Left lung (tissue), 10 donors: ENCODE data around the gene GRIK3. TPM values are rescaled to one million over a fixed set of nuclear protein-coding genes. Genes with fewer than 3 reads are reported as not detected.

Experiments used
- ATAC-seq: fragments of 200-7000 bp; cut with Tn5 transposase; one replicate; pipeline ENCODE4 v1.9.1; 2020; ENCODE audit warnings: moderate library complexity
- DNase-seq, 4 donors: peaks; one replicate each; pipeline ENCODE4 v3.0.0-alpha.2; 2013 to 2020
- H3K27ac ChIP-seq, 2 donors: fragments of 200-600 bp; sonication (generic) in 1 of 2; one replicate each; pipeline versions ENCODE4 v1.5.0 to v1.8.0; 2020 to 2021
- H3K27me3 ChIP-seq, 2 donors: fragments of 200-600 bp; sonication (generic) in 1 of 2; one replicate each; pipeline versions ENCODE4 v1.5.0 to v1.8.0; 2020 to 2021
- H3K36me3 ChIP-seq, 2 donors: fragments of 200-600 bp; sonication (generic) in 1 of 2; one replicate each; pipeline versions ENCODE4 v1.5.0 to v1.8.0; 2020 to 2021
- H3K4me1 ChIP-seq, 2 donors: fragments of 200-600 bp; one replicate each; pipeline ENCODE4 v1.8.0; 2021
- H3K4me3 ChIP-seq, 2 donors: fragments of 200-600 bp; sonication (generic) in 1 of 2; one replicate each; pipeline versions ENCODE4 v1.5.0 to v1.8.0; 2020 to 2021; ENCODE audit warnings: mild to moderate bottlenecking in 1 of 2
- H3K9me3 ChIP-seq, 2 donors: fragments of 200-600 bp; sonication (generic) in 1 of 2; one replicate each; pipeline versions ENCODE4 v1.5.0 to v1.8.0; 2020 to 2021
- intact Hi-C, 2 donors: fragments of 100-400 bp; cut with DNase I; formaldehyde crosslinking; loops; one replicate each; pipeline versions ENCODE4 v1.11.2 to v1.14.2; 2022
- polyA plus RNA-seq, 6 donors: library from polyadenylated mRNA; unstranded; fragments of 120-200 nt; gene quantifications; one replicate each; pipeline ENCODE4 v1.2.1, GENCODE V29; 2013; ENCODE audit not compliant: insufficient read length in 6 of 6
- total RNA-seq, 2 donors: library from RNA; stranded (reverse); fragmentation: NEBNext Ultra II Directional; extraction: Animal tissue kit (Norgen Biotek cat#: 25700); gene quantifications; one replicate each; pipeline ENCODE4 v1.2.1, GENCODE V29; 2021
- TF ChIP-seq, protein P1 (sequence below), 2 donors: fragments of 200-600 bp; sonication (generic) in 1 of 2; IDR thresholded peaks; one replicate each; pipeline versions ENCODE4 v1.5.0 to v1.8.0; 2021; ENCODE audit warnings: antibody characterized with exemption in 2 of 2
- donor health status: DM: no; HTN: yes; CAD: no.
- donor health status: DM: no; HTN: no; CAD: no.

Gene GRIK3
- total and polyA plus RNA-seq, 8 donors = 0.18 to 1.2 (median 0.48) TPM; not detected in 1

DNA sequence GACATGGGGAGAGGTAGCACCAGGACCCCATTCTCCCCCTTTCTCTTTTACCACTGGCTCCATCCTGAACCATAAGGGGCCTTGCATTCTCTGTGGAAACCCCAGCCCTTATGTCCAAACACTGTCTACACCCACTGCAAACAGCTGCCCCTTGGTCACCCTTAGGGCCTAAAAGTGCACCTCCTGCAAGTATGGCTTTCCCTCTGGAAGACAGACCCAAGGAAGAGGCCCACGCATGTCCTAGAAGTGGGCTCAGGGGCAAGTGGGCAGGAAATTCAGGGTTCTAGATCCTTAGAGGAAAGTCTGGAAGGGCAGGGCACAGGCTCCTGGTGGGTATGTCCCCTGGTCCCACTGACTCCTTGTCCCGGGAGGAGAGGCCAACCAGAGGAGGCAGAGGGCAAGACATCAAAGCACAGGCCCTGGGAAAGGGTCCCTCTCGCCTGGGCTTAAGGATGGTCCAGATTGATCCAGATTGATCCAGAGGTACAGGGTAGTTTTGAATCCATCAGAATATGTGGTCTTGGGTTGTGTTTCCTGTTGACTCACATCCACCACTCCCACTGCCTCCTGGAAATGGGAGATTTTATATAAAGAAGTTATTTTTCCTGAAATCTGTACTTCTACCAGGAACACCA, 150.9 kb downstream of the GRIK3 start:
- Histone ChIP-seq H3K27me3 (peaks cover 0 to 2% of the 10 kb centered on the region in 2 donors), H3K4me1 (no peaks in the 10 kb centered on the region), H3K9me3 (no peaks in the 10 kb centered on the region), H3K4me3 (no peak overlapping the region), H3K36me3 (no peaks in the 10 kb centered on the region), H3K27ac (no peak overlapping the region)
- TF ChIP-seq, protein P1, sequence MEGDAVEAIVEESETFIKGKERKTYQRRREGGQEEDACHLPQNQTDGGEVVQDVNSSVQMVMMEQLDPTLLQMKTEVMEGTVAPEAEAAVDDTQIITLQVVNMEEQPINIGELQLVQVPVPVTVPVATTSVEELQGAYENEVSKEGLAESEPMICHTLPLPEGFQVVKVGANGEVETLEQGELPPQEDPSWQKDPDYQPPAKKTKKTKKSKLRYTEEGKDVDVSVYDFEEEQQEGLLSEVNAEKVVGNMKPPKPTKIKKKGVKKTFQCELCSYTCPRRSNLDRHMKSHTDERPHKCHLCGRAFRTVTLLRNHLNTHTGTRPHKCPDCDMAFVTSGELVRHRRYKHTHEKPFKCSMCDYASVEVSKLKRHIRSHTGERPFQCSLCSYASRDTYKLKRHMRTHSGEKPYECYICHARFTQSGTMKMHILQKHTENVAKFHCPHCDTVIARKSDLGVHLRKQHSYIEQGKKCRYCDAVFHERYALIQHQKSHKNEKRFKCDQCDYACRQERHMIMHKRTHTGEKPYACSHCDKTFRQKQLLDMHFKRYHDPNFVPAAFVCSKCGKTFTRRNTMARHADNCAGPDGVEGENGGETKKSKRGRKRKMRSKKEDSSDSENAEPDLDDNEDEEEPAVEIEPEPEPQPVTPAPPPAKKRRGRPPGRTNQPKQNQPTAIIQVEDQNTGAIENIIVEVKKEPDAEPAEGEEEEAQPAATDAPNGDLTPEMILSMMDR (IDR thresholded peaks at IDR 0.05) = no peak
- intact Hi-C loops = no loop called here
- DNase-seq (no peak), ATAC-seq (no peak)

DNA sequence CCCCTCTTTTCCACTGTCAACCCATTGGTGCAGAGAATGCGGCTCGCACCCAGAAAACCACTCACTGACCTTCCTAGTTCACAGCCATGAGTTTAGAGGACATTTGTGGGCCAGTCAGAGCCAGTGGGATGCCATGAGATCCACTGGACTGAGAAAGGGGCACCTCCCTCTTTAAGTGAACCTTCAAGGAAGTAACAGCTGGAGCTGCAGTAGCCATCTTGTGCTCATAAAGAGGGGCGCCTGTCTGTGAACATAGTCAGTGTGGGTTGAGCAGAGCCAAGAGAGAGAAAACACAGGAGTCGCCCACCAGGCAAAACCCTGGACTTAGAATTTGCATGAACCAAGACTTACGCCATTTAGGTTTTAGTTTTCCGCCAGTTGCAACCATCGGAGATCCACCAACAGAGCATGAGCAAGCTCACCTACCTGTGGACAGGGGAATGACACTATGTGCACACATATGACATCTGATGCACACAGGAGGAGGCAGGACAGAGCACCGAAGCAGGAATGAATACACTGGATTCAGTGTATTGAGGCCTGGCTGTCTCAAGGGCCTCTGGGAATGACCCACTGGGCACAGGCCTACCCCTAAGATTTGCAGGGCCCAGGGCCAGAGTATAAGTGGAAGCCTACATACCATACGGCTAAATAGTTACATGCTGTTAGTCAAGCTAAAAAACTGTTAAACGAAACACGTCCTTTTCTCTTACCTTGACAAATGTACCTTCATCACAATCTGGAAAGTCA, 151.6 kb downstream of the GRIK3 start:
- ATAC-seq = no peak
- intact Hi-C loops = no loop called here
- H3K4me1 ChIP-seq = no peaks in the 10 kb centered on the region
- H3K36me3 ChIP-seq = no peaks in the 10 kb centered on the region
- no peaks in the 10 kb centered on the region for H3K9me3 ChIP-seq
- no peak for DNase-seq
- H3K4me3 ChIP-seq = no peak overlapping the region
- TF ChIP-seq, protein P1 (IDR thresholded peaks at IDR 0.05) = no peak
- H3K27ac ChIP-seq = no peak overlapping the region
- no peaks in the 10 kb centered on the region for H3K27me3 ChIP-seq

DNA sequence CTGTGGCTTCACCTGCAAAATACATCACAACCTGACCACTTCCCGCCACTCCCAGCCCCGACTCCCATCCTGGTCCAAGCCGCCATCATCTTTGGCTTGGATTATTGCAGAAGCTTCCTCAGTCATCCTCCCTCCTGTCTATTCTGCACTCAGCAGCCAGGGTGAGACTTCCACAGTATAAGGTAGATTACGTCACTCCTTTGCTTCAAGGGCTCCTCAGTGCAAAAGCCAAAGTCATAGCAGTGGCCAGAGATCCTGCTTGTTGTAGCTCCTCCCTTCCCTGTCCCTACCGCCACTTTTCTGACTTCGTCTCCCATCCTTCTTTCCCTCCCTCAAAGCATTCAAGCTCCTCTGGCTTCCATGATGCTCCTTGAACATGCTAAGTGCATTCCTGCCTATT, 152.8 kb downstream of the GRIK3 start:
- intact Hi-C loops = no loop called here

DNA sequence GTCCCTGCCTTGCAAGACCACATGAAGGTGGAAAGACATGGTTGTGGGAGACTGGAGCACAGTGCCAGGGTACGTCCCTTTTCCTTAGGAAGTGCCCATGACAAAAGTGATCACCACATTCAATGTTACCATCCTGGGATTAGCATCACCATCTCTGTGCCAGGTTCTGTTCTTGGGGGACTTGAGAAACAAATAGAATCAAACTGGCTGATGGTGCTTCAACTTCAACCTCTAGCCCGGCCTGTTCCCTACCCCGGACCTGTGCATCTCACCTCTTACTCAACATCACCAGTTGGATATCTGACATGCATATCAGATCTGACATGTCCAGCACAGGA, 153.3 kb downstream of the GRIK3 start:
- Histone ChIP-seq H3K4me3 (no peak overlapping the region), H3K27me3 (peaks cover 0 to 11% of the 10 kb centered on the region in 2 donors), H3K9me3 (no peaks in the 10 kb centered on the region), H3K36me3 (no peaks in the 10 kb centered on the region), H3K4me1 (no peaks in the 10 kb centered on the region), H3K27ac (no peak overlapping the region)
- intact Hi-C loops = no loop called here
- TF ChIP-seq, protein P1 (IDR thresholded peaks at IDR 0.05) = no peak
- DNase-seq (no peak), ATAC-seq (no peak)

More for the DNA sequence above, 152.8 kb downstream of the GRIK3 start:
- no peaks in the 10 kb centered on the region for H3K4me1 ChIP-seq
- no peaks in the 10 kb centered on the region for H3K36me3 ChIP-seq
- no peaks in the 10 kb centered on the region for H3K9me3 ChIP-seq
- peaks cover 0 to 6% of the 10 kb centered on the region in 2 donors for H3K27me3 ChIP-seq
- H3K27ac ChIP-seq = no peak overlapping the region
- TF ChIP-seq, protein P1 (IDR thresholded peaks at IDR 0.05) = no peak
- ATAC-seq (no peak), DNase-seq (no peak)
- no peak overlapping the region for H3K4me3 ChIP-seq

DNA sequence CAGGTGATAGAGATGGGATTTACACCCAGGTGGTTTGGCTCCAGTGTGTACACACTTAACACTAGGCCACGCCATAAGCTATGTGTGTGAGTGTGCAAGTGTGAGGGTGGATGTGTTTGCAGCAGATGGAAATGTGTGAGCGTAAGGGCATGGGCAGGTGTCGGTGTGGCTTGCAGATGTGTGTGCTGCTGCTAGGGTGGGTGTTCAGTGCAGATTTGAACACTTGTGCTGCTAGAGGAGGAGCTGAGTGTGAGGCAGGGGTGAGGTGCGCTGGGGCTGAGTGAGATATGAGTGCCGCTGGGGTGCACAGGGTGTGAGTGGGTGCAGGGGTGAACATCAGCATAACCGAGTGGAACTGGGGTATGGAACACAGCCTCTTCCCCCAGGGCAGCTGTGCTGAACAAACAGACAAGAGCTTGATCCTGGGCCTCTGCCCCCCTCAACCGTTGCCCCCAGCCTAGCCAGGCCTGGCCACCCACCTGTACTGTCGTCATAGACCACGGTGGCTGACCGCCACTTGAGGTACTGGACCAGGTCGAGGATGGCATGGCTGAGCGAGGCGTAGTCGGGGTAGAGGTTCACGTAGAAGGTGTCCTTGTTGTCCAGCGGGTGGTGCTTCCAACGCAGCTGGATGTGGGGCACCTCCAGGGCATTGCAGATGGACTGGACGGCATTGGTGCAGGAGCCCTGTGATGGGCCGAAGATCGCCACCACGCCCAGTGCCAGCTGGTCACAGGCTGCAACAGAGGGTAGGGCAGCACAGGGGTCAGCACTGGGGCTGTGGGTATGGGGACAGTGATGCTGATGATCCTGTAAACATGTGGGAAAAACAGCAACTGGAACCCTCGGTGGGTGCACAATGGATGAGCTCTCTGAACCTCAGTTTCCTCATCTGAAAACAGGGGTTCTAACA, 153.9 kb downstream of the GRIK3 start:
- intact Hi-C loops = no loop called here
- no peak for DNase-seq
- Histone ChIP-seq H3K27me3 (peaks cover 0 to 17% of the 10 kb centered on the region in 2 donors), H3K27ac (no peak overlapping the region), H3K9me3 (no peaks in the 10 kb centered on the region), H3K36me3 (no peaks in the 10 kb centered on the region), H3K4me3 (no peak overlapping the region), H3K4me1 (no peaks in the 10 kb centered on the region)
- no peak for ATAC-seq
- TF ChIP-seq, protein P1 (IDR thresholded peaks at IDR 0.05) = no peak
